Measurements from ENCODE around the gene ANTXR2. TPM values are rescaled to one million over a fixed set of nuclear protein-coding genes. Genes with fewer than 3 reads are reported as not detected.

ANTXR2 gene
- total and polyA plus RNA-seq, 9 of the 15 experiments (the other 6 are each of a cell fraction or from before 2014, with no cell fraction given) = 10.1 to 83.8 (median 60.3) TPM

- TF ChIP-seq, protein P1, sequence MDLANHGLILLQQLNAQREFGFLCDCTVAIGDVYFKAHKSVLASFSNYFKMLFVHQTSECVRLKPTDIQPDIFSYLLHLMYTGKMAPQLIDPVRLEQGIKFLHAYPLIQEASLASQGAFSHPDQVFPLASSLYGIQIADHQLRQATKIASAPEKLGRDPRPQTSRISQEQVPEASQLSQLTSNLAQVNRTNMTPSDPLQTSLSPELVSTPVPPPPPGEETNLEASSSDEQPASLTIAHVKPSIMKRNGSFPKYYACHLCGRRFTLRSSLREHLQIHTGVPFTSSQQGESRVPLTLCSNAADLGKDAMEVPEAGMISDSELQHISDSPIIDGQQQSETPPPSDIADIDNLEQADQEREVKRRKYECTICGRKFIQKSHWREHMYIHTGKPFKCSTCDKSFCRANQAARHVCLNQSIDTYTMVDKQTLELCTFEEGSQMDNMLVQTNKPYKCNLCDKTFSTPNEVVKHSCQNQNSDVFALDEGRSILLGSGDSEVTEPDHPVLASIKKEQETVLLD (IDR thresholded peaks at IDR 0.05) = no peak
- 0 out of 2 replicates have a peak, but pooled peaks have one; percentile 28 for TF ChIP-seq RB1 (IDR thresholded peaks at IDR 0.05; ENCODE audit: low read depth)
- TF ChIP-seq SPI1 (IDR thresholded peaks at IDR 0.05; ENCODE audit: borderline replicate concordance, low read depth, low read length) = no peak
- peak; percentile 37; the same call in 1 of the 2 replicates for TF ChIP-seq NBN (IDR thresholded peaks at IDR 0.05; ENCODE audit: low read depth)
- TF ChIP-seq EGR1 (conservative IDR thresholded peaks at IDR 0.05) = no peak
- TF ChIP-seq ILK (tag; IDR thresholded peaks at IDR 0.05; ENCODE audit: borderline replicate concordance, low read depth) = no peak
- TF ChIP-seq ARID3B (CRISPR knock-in tag; IDR thresholded peaks at IDR 0.05; ENCODE audit: borderline replicate concordance) = no peak
- no peak for TF ChIP-seq ZNF143 (CRISPR knock-in tag; IDR thresholded peaks at IDR 0.05)
- no peak for TF ChIP-seq ZNF445 (CRISPR knock-in tag; IDR thresholded peaks at IDR 0.05; ENCODE audit: low read depth)
- TF ChIP-seq HMGXB4 (CRISPR knock-in tag; IDR thresholded peaks at IDR 0.05) = no peak
- TF ChIP-seq BCOR (IDR thresholded peaks at IDR 0.05) = no peak
- 0 out of 2 replicates have a peak, but pooled peaks have one; percentile 16 for TF ChIP-seq JUNB (CRISPR knock-in tag; conservative IDR thresholded peaks at IDR 0.05)
- TF ChIP-seq ZNF174 (CRISPR knock-in tag; IDR thresholded peaks at IDR 0.05) = no peak
- TF ChIP-seq CBFA2T3 (IDR thresholded peaks at IDR 0.05) = peak; percentile 44; the same call in 1 of the 2 replicates
- TF ChIP-seq, protein P2, sequence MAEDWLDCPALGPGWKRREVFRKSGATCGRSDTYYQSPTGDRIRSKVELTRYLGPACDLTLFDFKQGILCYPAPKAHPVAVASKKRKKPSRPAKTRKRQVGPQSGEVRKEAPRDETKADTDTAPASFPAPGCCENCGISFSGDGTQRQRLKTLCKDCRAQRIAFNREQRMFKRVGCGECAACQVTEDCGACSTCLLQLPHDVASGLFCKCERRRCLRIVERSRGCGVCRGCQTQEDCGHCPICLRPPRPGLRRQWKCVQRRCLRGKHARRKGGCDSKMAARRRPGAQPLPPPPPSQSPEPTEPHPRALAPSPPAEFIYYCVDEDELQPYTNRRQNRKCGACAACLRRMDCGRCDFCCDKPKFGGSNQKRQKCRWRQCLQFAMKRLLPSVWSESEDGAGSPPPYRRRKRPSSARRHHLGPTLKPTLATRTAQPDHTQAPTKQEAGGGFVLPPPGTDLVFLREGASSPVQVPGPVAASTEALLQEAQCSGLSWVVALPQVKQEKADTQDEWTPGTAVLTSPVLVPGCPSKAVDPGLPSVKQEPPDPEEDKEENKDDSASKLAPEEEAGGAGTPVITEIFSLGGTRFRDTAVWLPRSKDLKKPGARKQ (CRISPR knock-in tag; IDR thresholded peaks at IDR 0.05) = no peak
- no peak for TF ChIP-seq MCM3 (IDR thresholded peaks at IDR 0.05)
- TF ChIP-seq EZH2 (IDR thresholded peaks at IDR 0.05; ENCODE audit: borderline replicate concordance, low read depth, low read length) = no peak
- no peak for TF ChIP-seq ZNF23 (CRISPR knock-in tag; IDR thresholded peaks at IDR 0.05)
- TF ChIP-seq CREB1 (IDR thresholded peaks at IDR 0.05) = peak; percentile 75
- TF ChIP-seq CREB1 (CRISPR knock-in tag; IDR thresholded peaks at IDR 0.05) = peak; percentile 57; the same call in 1 of the 2 replicates
- TF ChIP-seq XRCC3 (IDR thresholded peaks at IDR 0.05) = no peak
- no peak for TF ChIP-seq KLF16 (IDR thresholded peaks at IDR 0.05)
- peak; percentile 95 for TF ChIP-seq ZBTB43 (CRISPR knock-in tag; IDR thresholded peaks at IDR 0.05)
These were observed at the start of gene ANTXR2 (continued) for GRCh38 chr4:80072744-80073472.

Measured in K562 (cell line).